NCI-H345 treated with DMSO at 0.1 percent for 48 hours (cell line): ENCODE measurements around the gene ACOT2.
"Not testable (repeated sequence)": the region's sequence is repeated elsewhere in the genome, so short reads cannot be mapped to it uniquely, and the experiment has no call there.

ENCODE experiments used
- DNase-seq: peaks from one replicate; lab custom pipeline; 2025; ENCODE audit not compliant: unreplicated experiment; lab: John Stamatoyannopoulos, UW

Gene ACOT2

GRCh38 chr14:73569185-73569958, at the start of gene ACOT2:
TSS of gene ACOT2 (plus strand) at chr14:73569213. CDS start at chr14:73569241, 28 bp downstream.
- DNase-seq, result peak; percentile 77

GRCh38 chr14:73521229-73521628, 47.8 kb upstream of the ACOT2 start:
- DNase-seq, result no peak

GRCh38 chr14:73524493-73524892, 44.5 kb upstream of the ACOT2 start:
- no peak for DNase-seq

- DNase-seq, result no peak
Observed at GRCh38 chr14:73526036-73526984, 42.7 kb upstream of the ACOT2 start.

GRCh38 chr14:73529356-73529755, 39.7 kb upstream of the ACOT2 start:
- DNase-seq, result not testable (repeated sequence)

GRCh38 chr14:73531971-73532370, 37.0 kb upstream of the ACOT2 start:
- not testable (repeated sequence) for DNase-seq

- not testable (repeated sequence) for DNase-seq
Observed at GRCh38 chr14:73537244-73538045, 31.6 kb upstream of the ACOT2 start.

- not testable (repeated sequence) for DNase-seq
Observed at GRCh38 chr14:73539017-73539416, 30.0 kb upstream of the ACOT2 start.

- not testable (repeated sequence) for DNase-seq
Observed at GRCh38 chr14:73542961-73543360, 26.1 kb upstream of the ACOT2 start.

GRCh38 chr14:73545353-73545752, 23.7 kb upstream of the ACOT2 start:
- DNase-seq, result not testable (repeated sequence)

- not testable (repeated sequence) for DNase-seq
Observed at GRCh38 chr14:73549097-73549496, 19.9 kb upstream of the ACOT2 start.

GRCh38 chr14:73549889-73550524, 19.0 kb upstream of the ACOT2 start:
- DNase-seq, result not testable (repeated sequence)

- DNase-seq, result no peak
Observed at GRCh38 chr14:73553845-73554244, 15.2 kb upstream of the ACOT2 start.

- DNase-seq, result not testable (repeated sequence)
Observed at GRCh38 chr14:73557201-73557600, 11.8 kb upstream of the ACOT2 start.

- not testable (repeated sequence) for DNase-seq
Observed at GRCh38 chr14:73558238-73558637, 10.8 kb upstream of the ACOT2 start.

- not testable (repeated sequence) for DNase-seq
Observed at GRCh38 chr14:73562256-73562655, 6.8 kb upstream of the ACOT2 start.

GRCh38 chr14:73562696-73563095, 6.3 kb upstream of the ACOT2 start:
- not testable (repeated sequence) for DNase-seq

GRCh38 chr14:73566431-73566830, 2.6 kb upstream of the ACOT2 start:
- DNase-seq, result not testable (repeated sequence)

GRCh38 chr14:73566935-73567334, 2.1 kb upstream of the ACOT2 start:
- not testable (repeated sequence) for DNase-seq

- no peak for DNase-seq
Observed at GRCh38 chr14:73567358-73567757, 1.7 kb upstream of the ACOT2 start.
